NCI-H128 (cell line): ENCODE data around the gene MAML2.

ENCODE experiments used
- DNase-seq: peaks from one replicate; lab custom pipeline; 2025; ENCODE audit not compliant: unreplicated experiment; lab: John Stamatoyannopoulos, UW

MAML2 gene

GRCh38 chr11:96082002-96082899 lies 260.7 kb downstream of the MAML2 start:
- no peak for DNase-seq

- no peak for DNase-seq
These were observed 261.4 kb downstream of the MAML2 start for GRCh38 chr11:96081561-96081960.

GRCh38 chr11:96079691-96080090 lies 263.3 kb downstream of the MAML2 start:
- no peak for DNase-seq

GRCh38 chr11:96075532-96075959 lies 267.4 kb downstream of the MAML2 start:
- DNase-seq = no peak

GRCh38 chr11:96074551-96075310 lies 268.3 kb downstream of the MAML2 start:
- DNase-seq = no peak

- no peak for DNase-seq
These were observed 269.5 kb downstream of the MAML2 start for GRCh38 chr11:96073536-96073935.

- no peak for DNase-seq
These were observed 270.4 kb downstream of the MAML2 start for GRCh38 chr11:96072592-96072991.

GRCh38 chr11:96070453-96070852 lies 272.5 kb downstream of the MAML2 start:
- no peak for DNase-seq

- DNase-seq = no peak
These were observed 275.8 kb downstream of the MAML2 start for GRCh38 chr11:96067160-96067559.

- no peak for DNase-seq
These were observed 277.6 kb downstream of the MAML2 start for GRCh38 chr11:96065379-96065778.

GRCh38 chr11:96063886-96064285 lies 279.1 kb downstream of the MAML2 start:
- no peak for DNase-seq

- no peak for DNase-seq
These were observed 279.9 kb downstream of the MAML2 start for GRCh38 chr11:96063053-96063452.

GRCh38 chr11:96062134-96062533 lies 280.9 kb downstream of the MAML2 start:
- DNase-seq = no peak

GRCh38 chr11:96061730-96062129 lies 281.3 kb downstream of the MAML2 start:
- DNase-seq = no peak

GRCh38 chr11:96061069-96061468 lies 281.9 kb downstream of the MAML2 start:
- no peak for DNase-seq

- no peak for DNase-seq
These were observed 285.5 kb downstream of the MAML2 start for GRCh38 chr11:96057502-96057901.

GRCh38 chr11:96056576-96056975 lies 286.4 kb downstream of the MAML2 start:
- DNase-seq = no peak

GRCh38 chr11:96055706-96056387 lies 287.1 kb downstream of the MAML2 start:
- no peak for DNase-seq

- DNase-seq = no peak
These were observed 287.9 kb downstream of the MAML2 start for GRCh38 chr11:96054870-96055705.

GRCh38 chr11:96052921-96053651 lies 289.9 kb downstream of the MAML2 start:
- DNase-seq = no peak
